NCI-H2227 treated with DMSO at 0.1 percent for 48 hours (cell line): Measurements from ENCODE around the gene SCFD2.
A peak's percentile ranks its signal among the peaks of the same experiment; 100 is the strongest.

Source experiments
- DNase-seq: peaks from one replicate; lab custom pipeline; 2025; lab: John Stamatoyannopoulos, UW

The SCFD2 gene

DNA sequence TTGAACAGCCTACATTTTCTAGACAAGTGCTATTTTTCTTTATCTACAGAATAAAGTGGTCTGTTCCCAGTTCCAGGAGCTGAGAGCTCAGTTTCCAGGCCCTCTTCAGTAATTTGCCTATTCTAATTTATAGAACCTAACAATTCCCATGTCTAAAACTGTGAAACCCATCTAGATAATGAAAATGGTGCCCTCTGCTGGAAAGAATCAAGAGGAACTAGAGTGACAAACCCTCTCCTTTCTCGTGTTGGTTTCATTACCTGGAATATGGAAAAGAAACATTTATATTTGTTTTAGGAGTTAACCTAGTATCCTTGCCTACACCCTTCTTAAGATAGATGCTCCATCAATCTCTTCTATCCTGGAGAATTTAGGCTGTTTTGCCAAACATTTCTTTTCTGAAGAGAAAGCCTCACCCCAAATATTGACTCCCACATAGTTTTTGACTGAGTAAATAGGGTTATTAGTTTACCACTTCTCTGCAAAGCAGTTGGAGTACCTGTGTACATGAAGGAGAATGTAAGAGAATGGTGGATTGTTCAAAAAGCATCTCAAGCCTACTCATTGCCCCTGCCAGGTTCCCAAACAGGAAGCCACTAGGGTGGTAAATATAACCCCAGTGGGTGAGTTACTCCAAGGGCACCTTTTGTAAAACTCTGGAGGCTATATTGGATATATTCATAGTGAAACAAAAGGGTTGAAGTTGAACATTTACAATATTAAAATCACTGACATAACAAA, 382.1 kb downstream of the SCFD2 start:
- DNase-seq = peak; percentile 19

DNA sequence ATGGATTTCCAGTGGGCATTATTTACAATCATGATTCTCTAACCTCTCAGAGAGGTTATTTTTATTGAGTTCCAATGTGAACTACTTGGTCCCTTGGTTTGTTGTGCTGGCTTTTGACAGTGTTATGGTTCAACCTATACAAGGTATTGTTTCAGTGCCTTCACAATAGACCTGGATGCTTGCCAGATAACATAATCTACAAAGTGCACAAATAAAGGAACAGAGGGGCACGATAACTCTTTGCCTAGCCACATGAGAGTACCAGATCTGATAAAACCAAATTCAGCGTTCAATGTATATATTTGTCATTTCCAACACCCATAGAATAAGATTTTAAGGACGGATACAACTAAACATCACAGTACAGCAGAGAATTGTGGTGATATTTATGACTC, 382.9 kb downstream of the SCFD2 start:
- no peak for DNase-seq

DNA sequence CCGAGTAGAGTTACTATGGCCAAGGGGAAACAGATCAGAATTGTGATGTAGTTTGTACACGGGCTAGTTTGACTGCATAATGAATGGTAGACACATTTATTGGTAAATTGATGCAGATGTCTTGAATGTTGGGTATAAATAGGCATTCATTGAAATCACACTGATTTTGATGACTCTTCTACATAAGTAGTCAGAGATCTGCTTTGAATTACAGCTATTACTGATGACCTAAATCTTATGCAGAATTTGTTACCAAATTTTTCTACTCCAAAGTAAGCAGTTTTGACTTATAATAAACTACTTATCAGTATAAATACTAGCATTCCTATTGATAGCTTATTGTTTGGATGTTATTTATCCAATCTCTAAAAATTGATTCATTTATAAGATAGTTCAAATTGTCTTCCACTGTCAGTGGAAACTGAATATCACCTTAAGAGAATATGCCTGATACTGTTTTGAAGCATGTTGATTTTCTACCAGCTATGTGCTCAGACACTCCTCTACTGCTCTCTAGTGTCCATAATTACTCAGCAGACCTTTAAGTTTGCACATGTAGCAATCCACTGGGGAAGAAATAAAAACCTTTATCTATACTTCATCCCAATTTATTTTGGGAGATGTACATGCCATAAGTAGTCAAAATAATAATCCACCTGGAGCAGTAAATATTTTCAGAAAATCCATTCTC, 383.5 kb downstream of the SCFD2 start:
- DNase-seq = peak; percentile 46

DNA sequence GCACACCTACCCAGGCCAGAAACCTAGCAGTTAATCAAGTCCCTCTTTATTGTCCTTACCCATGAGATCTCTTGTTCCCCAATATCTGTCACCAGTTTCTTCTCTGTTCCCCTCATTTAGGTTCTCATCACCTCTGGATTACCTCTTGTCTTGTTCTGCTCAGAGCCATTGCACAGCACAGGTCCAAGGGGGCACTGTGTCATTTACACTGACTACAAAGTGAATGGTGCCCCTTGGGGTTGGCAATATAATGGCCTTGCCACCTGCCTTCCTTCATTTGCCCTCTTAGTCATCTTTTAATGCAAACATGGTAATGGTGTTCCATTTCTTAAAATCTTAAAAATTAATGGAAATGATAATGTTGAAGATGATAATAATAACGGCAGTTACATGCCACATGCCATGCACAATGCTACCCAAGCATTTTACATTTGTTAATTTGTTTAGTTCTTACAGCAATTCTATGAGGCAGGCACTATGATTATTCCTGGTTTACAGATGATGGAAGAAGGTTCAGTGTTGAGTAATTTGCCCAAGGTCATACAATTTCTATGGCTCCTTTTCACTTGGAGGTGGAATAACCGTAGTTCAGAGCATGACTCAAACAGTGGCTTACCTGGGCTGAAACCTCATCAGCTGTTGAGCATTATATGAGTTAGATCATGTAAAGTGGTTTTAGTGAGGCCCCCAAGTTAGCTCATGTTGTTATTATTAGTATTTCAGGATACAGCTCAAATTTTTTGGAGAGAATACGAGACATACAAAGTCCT, 385.9 kb downstream of the SCFD2 start:
- DNase-seq = no peak

DNA sequence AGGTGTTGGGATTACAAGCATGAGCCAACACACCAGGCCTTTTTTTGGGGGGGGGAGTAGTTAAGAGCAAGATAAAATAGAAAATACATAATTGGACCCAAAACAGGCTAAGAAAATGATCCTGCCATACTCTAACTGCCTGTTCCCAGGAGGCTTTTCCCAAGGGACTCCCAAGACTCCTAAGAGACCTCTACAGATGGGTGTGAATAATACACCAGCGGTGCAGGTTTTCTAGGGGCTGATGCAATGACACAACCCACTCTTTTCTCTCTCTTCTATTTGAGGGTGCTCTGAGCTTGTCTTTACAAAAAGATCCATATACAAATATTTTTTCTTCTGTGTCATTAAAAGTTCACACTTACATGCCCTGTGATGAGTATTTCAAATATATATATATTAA, 386.8 kb downstream of the SCFD2 start:
- DNase-seq = no peak

DNA sequence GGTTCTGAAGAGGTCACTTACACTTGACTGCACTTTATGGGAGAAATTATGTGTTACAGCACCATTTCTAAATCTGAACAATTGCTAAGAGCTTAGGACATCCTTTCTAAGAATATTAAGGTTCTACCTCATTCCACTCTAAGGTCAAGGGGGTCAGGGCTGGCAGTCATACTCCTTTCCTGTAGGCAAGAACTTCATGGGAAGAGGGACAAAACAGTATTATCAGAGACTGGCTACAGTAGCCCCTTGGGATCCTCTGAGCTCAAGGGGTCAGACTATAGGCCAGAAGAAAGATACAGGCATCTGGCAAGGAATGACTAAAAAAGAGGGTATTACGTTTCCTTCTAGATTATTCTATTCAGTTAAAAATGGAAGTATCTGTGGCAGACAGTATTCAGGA, 388.6 kb downstream of the SCFD2 start:
- no peak for DNase-seq

DNA sequence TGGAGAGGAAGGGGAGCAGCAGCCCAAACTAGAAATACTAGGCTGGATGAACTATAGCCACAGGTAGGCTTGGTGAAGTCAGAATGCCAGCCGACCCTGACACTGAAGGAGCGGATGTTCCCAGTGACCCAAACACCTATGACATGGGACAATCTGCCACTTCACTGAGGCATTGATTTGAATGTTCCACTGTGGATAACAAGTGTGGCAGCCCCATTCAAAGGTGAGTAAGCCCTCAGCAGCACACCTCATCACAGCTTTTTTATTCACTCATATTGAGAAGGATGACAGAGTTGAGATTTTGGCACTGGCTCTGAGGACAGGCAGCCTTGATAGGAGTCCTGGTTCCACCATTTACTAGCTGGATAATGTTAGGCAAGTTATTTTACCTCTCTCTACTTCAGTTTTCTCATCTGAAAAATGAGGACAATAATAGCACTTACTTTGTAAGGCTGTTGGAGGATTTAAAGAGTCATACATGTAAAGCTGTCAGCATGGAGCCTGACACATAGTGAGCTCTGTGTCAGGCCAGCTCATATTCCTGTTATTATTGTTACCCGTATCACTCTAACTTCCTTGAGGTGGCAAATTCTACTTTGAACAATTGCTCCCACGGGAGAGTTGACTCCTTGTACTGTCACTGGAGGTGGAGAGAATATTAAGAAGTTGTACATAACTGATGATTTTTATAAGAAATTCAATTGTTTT, 389.2 kb downstream of the SCFD2 start:
- peak; percentile 1 for DNase-seq

DNA sequence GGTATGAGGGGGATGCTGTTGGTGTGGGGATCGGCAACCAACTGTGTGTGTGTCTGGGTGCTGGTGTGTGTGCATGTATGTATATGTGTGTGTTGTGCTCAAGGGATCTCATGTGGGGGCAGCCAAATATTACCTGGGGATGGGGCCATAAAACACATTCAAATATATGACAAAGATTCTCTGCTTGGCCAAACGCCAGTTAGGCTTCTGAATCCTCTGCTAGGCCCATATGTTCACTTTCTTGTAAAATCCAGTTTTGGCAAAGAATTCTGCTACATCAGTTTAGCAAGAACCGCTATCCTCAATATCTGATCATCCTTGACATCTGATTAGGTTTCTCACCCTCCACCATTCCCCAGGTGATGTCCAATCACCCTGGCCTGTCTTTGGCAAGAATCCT, 397.2 kb downstream of the SCFD2 start:
- no peak for DNase-seq

DNA sequence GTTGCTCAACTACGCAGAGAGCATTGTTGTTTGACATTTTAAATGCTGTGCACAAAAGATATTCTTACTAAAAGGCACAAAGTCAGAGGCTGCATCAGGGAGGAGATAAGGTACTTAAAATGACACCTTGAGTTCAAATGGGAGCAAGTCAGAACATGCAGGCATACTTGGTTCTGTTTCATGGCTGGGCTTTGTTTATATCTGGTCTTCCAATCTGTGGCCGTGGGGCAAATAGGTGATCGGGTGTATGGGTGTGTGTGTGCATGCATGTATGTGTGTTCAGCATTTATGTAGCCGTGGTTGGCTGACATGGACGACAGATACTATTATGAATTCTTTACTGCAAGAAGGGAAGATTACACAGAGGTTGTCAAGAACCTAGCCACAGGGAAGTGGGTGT, 397.6 kb downstream of the SCFD2 start:
- DNase-seq = no peak

DNA sequence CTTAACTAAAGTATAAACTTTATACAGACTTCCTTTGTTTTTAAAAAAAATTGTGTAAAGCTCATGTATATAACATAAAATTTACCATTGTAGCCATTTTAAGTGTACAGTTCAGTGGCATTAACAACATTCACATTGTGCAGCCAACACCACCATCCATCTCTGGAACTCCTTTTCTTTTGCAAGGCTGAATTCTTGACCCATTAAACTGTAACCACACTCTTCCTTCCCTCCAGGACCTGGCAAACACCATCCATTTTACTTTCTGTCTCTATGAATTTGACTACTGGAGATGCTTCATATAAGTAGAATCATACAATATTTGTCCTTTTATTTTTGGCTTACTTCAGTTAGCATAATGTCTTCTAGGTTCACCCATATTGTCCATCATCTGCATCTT, 399.1 kb downstream of the SCFD2 start:
- no peak for DNase-seq

DNA sequence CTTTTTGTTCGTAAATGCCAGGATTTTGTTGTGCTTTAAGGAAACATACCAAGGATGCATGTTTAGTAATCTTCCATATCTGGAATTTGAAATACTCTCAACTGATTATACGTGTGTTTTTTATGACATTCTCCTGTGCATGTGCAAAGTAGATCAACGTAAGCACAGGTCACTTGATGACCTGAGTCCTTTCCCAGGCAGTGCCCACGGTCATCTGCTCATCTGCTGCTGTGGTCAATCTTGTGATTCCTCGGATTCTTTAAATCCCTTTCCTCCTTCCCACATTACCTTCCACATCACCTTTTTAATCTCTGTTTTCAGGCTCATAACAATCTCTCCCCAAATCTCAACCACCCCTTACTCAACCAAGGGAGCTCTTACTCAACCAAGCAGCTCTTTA, 399.7 kb downstream of the SCFD2 start:
- no peak for DNase-seq

DNA sequence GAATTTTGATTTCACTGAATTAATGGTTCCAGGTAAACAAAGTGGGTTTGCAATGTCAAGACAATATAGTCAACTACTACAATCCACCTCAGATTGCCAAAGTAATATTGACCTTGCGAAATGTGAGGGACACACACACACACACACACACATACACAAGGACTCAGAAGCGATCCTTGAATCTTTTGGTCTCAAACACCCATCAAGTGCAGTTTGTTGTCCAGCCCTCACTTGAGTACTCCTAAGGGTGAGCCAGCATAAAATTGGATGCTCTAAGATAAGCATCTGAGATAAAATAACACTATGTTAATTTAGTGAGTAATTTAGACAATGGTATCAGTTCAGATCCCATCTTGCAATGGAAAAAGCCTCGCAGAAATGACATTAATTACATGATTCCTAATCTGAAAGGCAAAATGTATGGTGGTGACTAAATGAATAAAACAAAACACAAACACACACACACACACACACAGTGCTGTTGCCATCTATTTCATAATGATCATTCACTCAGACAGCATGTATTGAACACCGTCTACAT, 401.2 kb downstream of the SCFD2 start:
- DNase-seq = no peak

DNA sequence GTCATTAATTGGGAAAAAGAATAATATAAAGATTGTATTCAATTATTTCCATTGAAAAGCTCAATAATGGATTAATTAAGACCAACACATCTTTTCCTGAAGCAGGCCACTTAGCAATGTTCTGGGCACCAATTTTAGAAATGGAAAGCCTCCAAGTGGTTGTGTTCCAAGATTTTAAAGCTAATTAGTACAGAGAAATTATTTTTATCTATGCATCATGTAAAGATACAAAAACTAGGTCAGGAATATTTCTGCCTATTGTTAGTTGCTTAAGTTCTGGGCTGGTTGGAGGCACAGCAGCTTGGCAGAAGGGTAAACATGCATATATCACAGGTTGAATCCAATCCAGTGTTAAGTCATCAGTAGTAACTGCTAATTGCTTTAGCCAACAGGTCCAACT, 401.9 kb downstream of the SCFD2 start:
- DNase-seq = no peak

DNA sequence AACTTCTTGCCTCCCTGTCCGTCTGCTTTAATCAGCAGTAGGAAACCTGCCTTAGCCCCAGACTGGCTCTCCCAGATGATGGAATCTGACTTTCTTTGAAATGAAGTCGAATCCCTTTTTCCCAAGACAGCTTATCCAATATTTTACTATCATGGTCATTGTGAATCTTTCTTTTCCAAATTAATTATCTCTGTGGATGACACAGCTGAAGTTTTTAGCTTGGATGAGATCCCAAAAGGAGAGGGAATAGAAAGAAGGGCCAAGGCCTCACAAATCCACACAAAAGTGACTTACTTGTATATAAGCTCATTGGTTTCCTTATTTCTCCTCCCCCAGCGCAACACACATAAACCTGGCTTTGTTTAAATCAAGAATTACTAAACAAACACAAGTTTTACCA, 403.1 kb downstream of the SCFD2 start:
- no peak for DNase-seq

DNA sequence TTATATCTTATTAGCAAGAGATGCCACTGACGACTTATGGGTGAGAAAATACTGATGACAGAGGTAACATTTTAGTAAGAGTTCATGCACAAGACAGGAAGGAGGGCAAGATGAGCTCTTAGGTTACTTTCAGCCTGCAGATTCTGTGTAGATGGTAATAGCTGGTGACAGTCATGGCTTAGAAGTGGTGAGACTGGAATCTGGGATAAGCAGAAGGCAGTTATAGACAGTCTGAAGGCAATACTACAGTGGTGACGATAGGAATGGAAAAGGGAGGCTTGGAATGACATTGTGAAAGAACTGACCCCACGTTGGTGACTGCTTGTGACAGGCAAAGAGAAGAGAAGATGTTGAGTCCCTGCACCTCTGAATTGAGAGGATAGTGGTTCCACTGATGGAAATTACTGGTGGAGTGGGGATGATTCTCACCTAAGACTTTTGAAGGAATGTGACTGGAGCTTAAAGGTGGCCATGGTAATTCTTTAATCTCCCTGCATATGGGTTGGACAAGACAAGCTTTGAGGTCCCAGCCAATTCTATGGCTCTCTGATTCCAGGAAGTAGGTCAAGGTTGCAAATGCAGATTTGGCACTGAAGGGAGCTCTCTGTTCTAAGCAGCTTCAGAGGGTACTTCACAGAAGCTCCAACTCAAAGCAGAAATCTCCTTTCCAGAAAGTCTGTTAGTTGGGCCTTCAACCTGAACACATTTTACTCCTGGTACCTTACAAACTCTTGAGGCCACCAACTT, 404.0 kb downstream of the SCFD2 start:
- no peak for DNase-seq

DNA sequence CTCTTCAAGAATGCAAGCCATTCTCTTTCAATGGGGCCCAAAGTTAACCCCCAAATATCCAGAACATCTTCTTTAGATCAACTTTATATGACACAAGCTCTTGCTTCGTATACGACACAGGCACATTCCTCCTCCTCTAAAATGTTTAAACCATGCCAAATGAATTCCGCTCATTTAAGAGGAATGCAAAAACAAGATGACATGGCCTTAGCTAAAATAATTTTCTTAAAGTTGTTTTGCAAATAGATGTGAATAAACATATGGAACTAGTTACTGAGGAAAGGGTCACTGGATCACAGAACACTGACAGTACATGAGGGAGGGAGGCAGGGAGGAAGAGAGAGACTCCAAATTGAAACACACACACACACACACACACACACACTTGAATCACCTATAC, 406.3 kb downstream of the SCFD2 start:
- no peak for DNase-seq

DNA sequence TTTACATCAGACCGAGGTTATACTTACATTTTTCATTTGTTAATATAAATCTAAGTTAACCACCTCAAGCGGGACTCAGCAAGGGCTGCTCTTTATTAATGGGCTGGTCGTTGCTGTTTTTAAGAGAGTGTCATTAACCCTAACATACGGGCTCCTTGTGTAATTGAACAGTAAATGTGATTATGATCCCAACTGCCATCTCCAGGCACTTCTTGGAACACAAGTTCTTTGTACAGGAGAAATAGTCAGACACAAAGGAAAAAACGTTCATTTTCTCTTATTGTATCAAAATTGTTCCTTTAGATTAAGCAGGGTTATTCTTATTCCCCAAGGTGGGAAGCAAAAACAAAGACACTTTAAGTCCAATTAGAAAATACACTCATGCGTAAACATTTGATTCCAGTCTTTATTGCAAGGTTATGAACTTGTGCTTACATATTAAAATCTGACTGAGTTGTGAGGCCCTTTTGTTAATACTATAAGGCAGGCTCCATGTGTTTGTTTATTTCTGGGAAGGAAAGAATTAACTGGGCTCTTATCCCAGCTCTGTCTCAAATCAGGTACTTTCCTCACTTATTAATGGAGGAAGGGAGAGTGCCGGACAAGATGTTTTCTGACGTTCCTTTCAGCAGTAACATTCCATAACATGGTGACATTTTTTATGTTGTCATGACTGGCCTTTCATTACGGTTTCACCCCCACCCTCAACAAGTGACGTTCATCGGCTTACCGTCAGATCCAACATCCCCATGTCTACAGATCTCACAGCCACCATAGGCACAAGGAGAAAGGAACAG, 407.8 kb downstream of the SCFD2 start:
- DNase-seq = no peak

DNA sequence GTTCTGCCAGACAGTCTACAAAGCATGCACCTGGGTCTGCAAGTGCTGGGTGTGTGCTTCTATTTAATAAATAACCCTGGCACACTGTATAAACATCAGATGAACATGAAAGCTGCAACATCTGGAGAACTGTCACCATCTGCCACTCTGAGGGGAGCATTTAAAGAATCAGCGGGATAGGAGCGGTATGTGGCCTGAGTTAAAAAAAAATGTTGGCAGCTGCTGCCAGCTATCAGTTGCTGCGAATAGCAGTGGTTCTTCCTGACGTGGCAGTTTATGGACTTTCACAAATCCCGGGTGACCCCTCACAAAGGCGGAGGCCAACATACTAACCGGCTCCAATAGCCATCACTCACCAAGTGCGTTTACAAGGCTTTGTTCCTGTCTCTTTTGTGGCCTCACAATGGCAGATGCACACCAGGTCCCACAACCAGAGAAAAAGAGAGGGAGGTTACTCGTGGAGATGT, 408.6 kb downstream of the SCFD2 start:
- DNase-seq = peak; percentile 71

DNA sequence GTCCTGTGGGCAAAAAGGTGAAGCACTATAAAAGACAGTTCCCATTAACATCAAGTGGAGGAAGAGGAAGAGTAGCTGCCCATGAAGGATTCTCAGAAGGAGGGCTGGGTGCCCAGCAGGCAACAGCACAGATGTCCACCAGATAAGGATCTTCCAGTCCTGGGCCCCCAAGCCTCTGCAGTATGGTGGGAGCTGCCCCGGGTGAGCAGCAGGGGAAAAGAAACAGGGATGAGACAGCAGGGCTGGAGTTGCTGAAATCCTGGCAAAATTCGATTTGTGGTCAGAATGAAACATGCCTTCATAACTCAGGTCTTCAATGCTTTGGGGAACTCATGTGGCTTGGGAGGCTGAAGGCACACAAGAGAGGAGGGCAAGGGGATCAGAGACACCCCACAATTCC, 409.2 kb downstream of the SCFD2 start:
- DNase-seq = no peak

DNA sequence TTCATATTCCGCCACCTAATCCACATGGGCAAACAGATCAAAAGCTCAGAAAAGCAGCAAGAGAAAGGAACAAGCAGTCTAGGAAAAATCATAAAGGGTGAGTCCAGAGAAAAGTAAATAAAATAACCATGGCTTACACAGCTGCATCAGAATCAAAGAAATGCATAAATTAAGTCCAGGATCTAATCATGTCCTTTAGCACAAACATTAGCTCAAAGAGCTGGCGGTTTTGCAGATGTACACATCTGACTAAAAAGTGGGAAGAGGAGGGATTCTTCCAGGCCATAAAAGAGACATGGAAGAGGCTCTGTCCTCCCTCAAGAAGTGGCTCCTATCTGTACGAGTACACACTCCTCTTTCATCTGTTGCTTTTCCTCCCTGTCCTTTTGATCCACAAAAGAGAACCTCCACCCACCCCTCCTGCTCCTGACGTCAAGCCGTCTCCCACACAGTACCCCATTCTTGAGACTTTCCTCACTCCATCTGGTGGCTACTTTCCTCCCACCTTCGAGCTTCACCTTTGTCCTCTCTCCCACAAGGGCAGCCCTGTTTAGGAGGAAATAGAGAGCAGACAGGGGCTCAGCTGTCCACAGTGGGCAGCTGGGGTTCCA, 411.2 kb downstream of the SCFD2 start:
- DNase-seq = no peak
